Fibroblast of upper back skin (primary cell): ENCODE data around the gene FCGBP.
A peak's percentile ranks its signal among the peaks of the same experiment; 100 is the strongest.

ENCODE experiments used
- DNase-seq: peaks from one replicate; pipeline ENCODE4 v3.0.0-alpha.2; 2013

The FCGBP gene

GRCh38 chr19:39943586-39943985, 9.2 kb upstream of the FCGBP start:
- no peak for DNase-seq

DNA sequence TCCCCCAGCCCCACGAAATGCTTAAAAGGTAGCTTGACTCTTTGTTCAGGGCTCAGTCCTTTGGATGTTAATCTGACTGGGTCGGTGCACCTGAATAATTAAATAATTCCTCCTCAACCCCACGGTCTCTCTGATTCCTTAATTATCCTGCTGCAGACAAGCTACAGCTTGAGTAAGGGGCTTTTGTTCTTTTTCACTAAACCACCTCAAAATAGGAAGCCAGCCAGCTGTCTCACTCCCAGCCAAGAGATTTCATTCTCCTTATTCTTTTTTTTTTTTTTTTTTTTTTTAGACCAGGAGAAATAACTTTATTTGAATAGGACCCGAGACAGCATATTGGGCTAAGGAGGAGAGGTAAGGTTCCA, 7.9 kb upstream of the FCGBP start:
- DNase-seq, result no peak

- DNase-seq, result peak; percentile 40
These were observed 7.4 kb upstream of the FCGBP start for GRCh38 chr19:39941615-39942365.

GRCh38 chr19:39941151-39941550, 6.7 kb upstream of the FCGBP start:
- DNase-seq, result no peak

GRCh38 chr19:39940221-39940833, 5.9 kb upstream of the FCGBP start:
- no peak for DNase-seq

DNA sequence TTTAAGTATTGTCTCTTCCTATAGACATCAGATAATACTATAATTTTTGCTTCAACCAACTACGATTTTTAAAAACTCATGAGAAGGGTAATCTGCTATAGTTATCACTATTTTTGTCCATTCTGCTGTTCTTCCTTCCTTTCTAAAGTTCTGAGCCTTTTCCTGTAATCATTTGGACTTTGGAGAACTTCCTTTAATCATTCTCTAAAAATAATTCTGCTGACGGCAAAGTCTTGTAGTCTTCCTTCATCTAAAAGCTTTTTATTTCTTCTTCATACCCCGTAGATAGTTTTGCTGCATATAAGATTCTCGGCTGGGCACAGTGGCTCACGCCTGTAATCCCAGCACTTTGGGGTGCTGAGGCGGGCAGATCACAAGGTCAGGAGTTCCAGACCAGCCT, 5.1 kb upstream of the FCGBP start:
- DNase-seq, result no peak

DNA sequence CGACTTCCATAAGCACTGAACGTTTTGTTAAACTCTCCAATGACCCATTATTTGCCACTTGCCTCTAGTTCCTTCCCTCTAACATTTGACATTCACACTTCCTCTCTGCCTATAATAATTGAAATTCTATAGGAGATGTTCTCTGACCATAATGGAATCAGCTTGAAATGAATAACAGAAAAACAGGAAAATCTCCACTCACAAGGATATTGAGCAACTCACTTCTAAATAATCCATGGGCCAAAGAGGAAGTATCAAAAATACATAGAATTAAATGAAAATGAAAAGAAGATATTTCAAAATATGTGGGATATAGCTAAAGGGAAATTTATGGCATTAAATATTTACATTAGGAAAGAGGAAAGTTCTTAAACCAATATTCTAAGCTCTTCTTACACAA, 3.4 kb upstream of the FCGBP start:
- no peak for DNase-seq

- no peak for DNase-seq
These were observed 2.8 kb upstream of the FCGBP start for GRCh38 chr19:39937094-39937720.

DNA sequence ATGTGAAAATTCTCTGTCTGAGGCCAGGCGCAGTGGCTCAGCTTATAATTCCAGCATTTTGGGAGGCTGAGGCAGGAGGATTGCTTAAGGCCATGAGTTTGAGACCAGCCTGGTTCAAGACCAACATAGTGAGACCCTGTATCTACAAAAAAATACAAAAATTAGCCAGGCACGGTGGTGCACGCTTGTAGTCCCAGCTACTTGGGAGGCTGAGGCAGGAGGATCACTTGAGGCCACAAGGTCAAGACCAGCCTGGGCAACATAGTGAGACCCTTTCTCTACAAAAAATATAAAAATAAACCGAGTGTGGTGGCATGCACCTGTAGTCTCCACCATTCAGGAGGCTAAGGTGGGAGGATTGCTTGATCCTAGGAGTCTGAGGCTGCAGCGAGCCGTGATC, 2.2 kb upstream of the FCGBP start:
- no peak for DNase-seq

GRCh38 chr19:39936020-39936419, 1.6 kb upstream of the FCGBP start:
- no peak for DNase-seq

DNA sequence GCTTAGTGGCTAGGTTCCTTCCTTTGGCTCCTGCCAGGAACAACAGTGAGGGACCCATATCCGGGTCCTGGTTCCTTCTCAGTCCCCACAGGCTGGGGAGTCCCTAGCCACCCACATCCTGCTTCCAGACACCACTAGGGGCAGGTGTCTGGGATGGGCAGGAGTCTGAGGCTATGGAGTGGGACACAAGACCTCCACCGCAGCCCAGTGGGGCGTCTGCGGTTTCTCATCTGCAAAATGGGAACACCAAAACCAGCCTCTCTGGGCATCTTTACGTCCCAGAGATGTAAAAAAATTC, 879 bp upstream of the FCGBP start:
- no peak for DNase-seq

- no peak for DNase-seq
These were observed 4.7 kb downstream of the FCGBP start for GRCh38 chr19:39929750-39930149.

DNA sequence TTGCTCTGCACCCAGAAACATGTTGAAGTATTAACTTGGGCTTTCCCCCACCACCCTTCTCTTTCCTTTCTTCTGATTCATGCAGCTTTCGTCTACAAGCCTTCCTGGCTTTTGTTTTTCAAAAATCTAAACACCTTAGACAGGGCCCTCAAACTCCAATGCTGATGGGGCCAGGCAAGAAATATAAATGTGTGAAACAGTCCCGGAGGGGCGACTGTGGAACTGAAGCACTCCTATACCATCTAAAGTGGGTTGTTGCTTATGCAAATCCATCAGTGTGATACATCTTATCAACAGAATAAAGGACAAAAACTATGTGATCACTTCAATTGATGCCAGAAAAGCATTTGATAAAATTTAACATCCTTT, 6.1 kb downstream of the FCGBP start:
- DNase-seq, result no peak

DNA sequence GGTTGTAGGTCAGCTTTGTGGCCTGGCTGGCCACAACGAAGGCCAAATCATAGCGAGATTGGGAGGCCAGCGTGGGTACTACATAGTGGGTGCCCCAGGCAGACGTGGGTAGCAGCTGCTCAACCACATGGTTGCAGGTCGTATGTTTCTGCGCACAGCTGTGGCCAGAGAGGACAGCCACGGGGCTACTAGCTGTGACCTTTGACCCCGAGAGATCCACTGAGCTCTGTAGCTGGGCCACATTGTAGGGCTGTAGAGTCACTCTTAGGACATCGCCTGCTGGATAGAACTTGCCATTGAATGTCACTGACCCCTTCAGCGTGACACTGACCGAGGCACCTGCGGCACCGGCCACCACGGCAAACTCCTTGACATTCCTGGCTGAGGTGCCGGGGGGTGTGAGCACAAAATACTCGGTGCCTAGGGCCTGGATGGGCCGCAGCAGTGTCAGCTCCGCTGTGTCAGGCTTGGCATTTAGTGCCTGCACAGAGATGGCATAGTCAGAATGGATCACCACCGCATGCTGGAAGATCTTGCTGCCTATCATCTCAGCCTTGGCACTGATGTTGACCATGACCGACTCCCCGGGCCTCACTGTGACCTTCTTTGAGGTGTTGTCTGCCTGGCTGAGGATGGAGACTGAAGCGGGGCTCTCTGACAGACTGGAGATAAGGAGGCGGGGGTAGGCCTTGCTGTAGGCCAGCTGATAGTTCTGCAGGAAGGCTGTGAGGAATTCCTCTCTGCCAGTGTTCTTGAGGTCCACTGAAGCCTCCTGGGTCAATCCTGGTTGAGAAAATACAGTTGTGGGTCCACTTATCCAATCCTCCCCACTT, 6.7 kb downstream of the FCGBP start:
- no peak for DNase-seq

GRCh38 chr19:39927076-39927475, 7.4 kb downstream of the FCGBP start:
- no peak for DNase-seq

DNA sequence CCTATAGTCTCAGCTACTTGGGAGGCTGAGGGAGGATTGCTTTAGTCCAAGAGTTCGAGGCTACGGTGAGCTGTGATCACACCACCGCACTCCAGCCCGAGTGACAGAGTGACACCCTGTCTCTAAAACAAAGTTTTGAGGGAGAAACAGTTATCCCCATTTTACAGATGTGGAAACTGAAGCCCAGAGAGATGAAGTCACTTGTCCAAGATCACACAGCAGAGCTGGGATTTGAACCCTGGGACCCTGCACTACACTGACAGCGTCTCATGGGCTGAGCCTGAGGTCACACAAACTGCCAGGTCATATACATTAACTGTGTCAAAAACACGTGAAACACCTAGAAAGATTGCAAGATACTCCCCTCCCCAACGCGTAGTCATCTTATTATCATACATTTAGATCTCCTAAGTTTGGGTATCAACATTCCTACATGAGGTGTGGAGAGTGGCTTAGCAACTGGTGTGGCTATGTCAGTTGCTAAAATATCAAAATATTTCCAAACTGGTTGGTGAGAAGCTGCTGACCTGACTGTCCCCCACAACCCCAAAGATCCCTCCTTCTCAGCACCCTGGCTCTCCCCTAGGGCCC, 8.2 kb downstream of the FCGBP start:
- no peak for DNase-seq

DNA sequence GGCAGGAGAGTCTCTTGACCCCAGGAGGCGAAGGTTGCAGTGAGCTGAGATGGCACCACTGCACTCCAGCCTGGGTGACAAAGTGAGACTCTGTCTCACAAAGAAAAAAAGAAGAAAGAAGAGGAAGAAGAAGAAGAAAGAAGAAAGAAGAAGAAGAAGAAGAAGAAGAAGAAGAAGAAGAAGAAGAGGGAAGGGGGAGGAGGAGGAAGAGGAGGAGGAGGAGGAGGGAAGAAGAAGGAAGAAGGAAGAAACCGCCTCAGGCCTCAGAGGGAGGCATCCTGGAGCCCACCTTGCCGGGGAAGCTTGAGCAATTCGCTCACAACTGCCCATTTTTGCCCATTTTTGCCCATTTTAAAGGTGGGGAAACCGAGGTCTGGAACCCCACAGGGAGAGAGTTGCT, 9.5 kb downstream of the FCGBP start:
- DNase-seq, result no peak

GRCh38 chr19:39924389-39924788, 10.0 kb downstream of the FCGBP start:
- no peak for DNase-seq

DNA sequence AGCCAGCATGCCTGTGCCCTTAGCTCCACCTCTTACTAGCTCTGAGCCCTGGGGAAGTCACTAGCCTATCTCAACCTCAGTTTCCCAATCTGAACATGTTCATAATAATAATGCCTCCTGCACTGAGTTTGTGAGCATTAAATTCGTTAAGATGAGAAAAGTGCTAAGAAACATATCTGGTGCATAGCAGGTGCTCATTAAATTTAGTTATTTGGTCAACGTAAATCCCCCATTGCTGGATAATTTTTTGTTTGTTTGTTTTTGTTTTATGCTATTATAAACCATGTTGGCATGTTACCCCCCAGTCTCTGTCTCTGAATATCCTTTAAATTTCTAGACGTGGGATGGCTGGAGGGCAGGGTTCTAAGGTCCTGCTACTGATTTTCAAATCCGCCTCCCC, 10.6 kb downstream of the FCGBP start:
- no peak for DNase-seq

DNA sequence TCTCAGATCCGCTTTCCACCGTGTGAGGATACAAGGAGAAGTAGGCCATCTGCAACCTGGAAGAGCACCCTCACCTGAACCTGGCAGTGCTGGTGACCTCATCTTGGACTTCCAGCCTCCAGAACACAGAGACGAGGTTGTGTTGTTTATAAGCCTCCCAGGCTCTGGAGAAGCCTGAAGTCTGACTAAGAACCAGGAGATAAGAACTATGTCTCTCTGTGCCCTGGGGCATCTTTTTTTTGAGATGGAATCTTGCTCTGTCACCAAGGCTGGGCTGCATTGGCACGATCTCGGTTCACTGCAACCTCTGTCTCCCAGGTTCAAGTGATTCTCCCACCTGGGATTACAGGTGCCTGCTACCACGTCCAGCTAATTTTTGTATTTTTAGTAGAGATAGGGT, 14.5 kb downstream of the FCGBP start:
- DNase-seq, result no peak

DNA sequence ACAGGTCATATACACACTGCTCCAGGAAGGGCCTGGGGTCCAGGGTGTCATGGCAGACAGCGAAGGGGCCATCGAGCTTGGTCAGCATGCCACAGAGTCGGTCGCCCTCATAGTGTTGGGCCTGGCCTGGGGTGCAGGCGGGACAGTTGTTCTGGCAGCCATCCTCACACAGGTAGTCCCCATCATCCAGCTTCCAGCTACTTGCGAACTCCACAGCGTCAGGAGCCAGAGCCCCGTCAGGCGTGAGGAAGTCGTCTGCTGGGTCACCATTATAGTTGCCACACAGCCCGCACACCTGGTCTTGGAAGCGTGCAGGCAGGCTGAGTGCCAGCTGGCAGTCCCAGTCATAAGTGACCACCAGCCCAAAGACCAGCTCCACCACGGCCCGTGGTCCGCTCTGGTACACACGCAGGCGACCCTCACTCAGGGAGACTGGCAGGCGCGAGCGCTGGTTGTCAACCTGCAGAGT, 16.2 kb downstream of the FCGBP start:
- DNase-seq, result no peak

- no peak for DNase-seq
These were observed 16.8 kb downstream of the FCGBP start for GRCh38 chr19:39917561-39918182.

DNA sequence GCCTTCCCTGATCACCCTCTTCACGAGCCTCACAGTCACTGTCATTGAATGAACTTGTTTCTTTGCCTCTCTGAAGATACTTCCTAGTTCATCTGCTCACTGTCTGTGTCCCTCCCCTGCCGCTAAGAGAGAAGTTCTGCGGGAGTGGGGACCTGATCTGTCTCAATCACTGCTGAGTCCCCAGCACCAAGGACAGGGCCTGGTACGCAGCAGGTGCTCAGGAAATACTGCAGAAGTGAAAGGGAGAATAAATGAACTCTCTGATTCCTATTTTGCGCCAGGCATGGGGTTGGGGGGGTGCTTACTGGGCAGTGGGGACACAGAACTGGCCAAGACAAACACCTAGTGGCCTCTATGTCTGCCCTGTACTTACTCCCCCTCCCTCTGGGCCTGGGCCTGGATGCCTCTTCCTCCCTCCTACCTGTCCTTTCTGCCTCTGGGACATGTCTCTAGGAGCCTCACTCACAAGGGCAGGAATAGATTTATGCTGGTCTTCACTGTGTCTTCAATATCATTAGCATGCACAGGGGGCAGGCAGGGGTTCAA, 17.5 kb downstream of the FCGBP start:
- DNase-seq, result no peak
